H9 (cell line): ENCODE data around the gene CDK10. TPM values are rescaled to one million over a fixed set of nuclear protein-coding genes. Genes with fewer than 3 reads are reported as not detected.

Experiments used
- DNase-seq: peaks from one replicate; pipeline ENCODE4 v3.0.0-alpha.2; 2017
- H2AFZ ChIP-seq: one replicate; pipeline ENCODE4 v1.6.1; 2013; ENCODE audit warnings: mild to moderate bottlenecking, low read length, control low read depth, moderate library complexity
- H2AK5ac ChIP-seq: 2 replicates; pipeline ENCODE4 v1.6.1; 2013; ENCODE audit warnings: low read length, control low read depth, mixed read lengths; ENCODE audit not compliant: insufficient read length
- H2BK120ac ChIP-seq: one replicate; pipeline ENCODE4 v1.6.1; 2013; ENCODE audit warnings: low read depth, mild to moderate bottlenecking, low read length, control low read depth, inconsistent platforms; ENCODE audit not compliant: poor library complexity, severe bottlenecking
- H2BK12ac ChIP-seq: 2 replicates; pipeline ENCODE4 v1.6.1; 2013; ENCODE audit warnings: low read length, control low read depth, mixed read lengths, low read depth; ENCODE audit not compliant: insufficient read length
- H2BK15ac ChIP-seq: 2 replicates; pipeline ENCODE4 v1.6.1; 2013; ENCODE audit warnings: low read depth, low read length, control low read depth
- H2BK20ac ChIP-seq: one replicate; pipeline ENCODE4 v1.6.1; 2013; ENCODE audit warnings: low read depth, mild to moderate bottlenecking, low read length, control low read depth, inconsistent platforms; ENCODE audit not compliant: poor library complexity, severe bottlenecking
- H2BK5ac ChIP-seq: 2 replicates; pipeline ENCODE4 v1.6.1; 2013; ENCODE audit warnings: low read length, control low read depth, mixed read lengths; ENCODE audit not compliant: insufficient read length
- H3K14ac ChIP-seq: 2 replicates; pipeline ENCODE4 v1.6.1; 2013; ENCODE audit warnings: low read length, control low read depth; ENCODE audit not compliant: insufficient read depth
- H3K18ac ChIP-seq: 2 replicates; pipeline ENCODE4 v1.6.1; 2013; ENCODE audit warnings: low read depth, mild to moderate bottlenecking, mixed read lengths, low read length, control low read depth; ENCODE audit not compliant: insufficient read length
- H3K23ac ChIP-seq: 2 replicates; pipeline ENCODE4 v1.6.1; 2013; ENCODE audit warnings: low read length, control low read depth, mixed read lengths, low read depth; ENCODE audit not compliant: insufficient read length
- H3K23me2 ChIP-seq: 2 replicates; pipeline ENCODE4 v1.6.1; 2013; ENCODE audit warnings: low read depth, mild to moderate bottlenecking, mixed read lengths, low read length, control low read depth; ENCODE audit not compliant: insufficient read length, poor library complexity, severe bottlenecking
- H3K27ac ChIP-seq: 2 replicates; pipeline ENCODE4 v1.5.1; 2013; ENCODE audit warnings: low read length, control low read depth, mixed read lengths, low read depth; ENCODE audit not compliant: insufficient read length
- H3K27me3 ChIP-seq: 2 replicates; pipeline ENCODE4 v1.6.1; 2013; ENCODE audit warnings: low read length, control low read depth, inconsistent platforms; ENCODE audit not compliant: insufficient read depth
- H3K4ac ChIP-seq: 2 replicates; pipeline ENCODE4 v1.6.1; 2013; ENCODE audit warnings: low read depth, mild to moderate bottlenecking, control low read depth, inconsistent platforms, low read length, moderate library complexity
- H3K4me1 ChIP-seq: 2 replicates; pipeline ENCODE4 v1.6.1; 2013; ENCODE audit warnings: low read length, control low read depth, inconsistent platforms; ENCODE audit not compliant: insufficient read depth
- H3K4me2 ChIP-seq: 2 replicates; pipeline ENCODE4 v1.6.1; 2013; ENCODE audit warnings: low read length, control low read depth, mixed read lengths; ENCODE audit not compliant: insufficient read length, insufficient read depth
- H3K56ac ChIP-seq: 2 replicates; pipeline ENCODE4 v1.6.1; 2013; ENCODE audit warnings: low read depth, mild to moderate bottlenecking, mixed read lengths, low read length, control low read depth; ENCODE audit not compliant: insufficient read length
- H3K79me1 ChIP-seq: 2 replicates; pipeline ENCODE4 v1.6.1; 2013; ENCODE audit warnings: low read depth, mild to moderate bottlenecking, moderate library complexity, low read length, control low read depth, inconsistent platforms; ENCODE audit not compliant: insufficient read depth, poor library complexity, severe bottlenecking
- H3K79me2 ChIP-seq: 2 replicates; pipeline ENCODE4 v1.6.1; 2013; ENCODE audit warnings: low read length, control low read depth, inconsistent platforms; ENCODE audit not compliant: insufficient read depth
- H3K9ac ChIP-seq: 2 replicates; pipeline ENCODE4 v1.6.1; 2013; ENCODE audit warnings: low read length, control low read depth, mixed read lengths; ENCODE audit not compliant: insufficient read length; ENCODE audit errors: extremely low read depth
- H3K9me3 ChIP-seq: one replicate; pipeline ENCODE4 v1.6.1; 2013; ENCODE audit warnings: low read depth, low read length, inconsistent platforms; ENCODE audit not compliant: control insufficient read depth
- H3T11ph ChIP-seq: one replicate; pipeline ENCODE4 v1.6.1; 2013; ENCODE audit warnings: mild to moderate bottlenecking, low read length, control low read depth, inconsistent platforms
- H4K20me1 ChIP-seq: one replicate; pipeline ENCODE4 v1.6.1; 2013; ENCODE audit not compliant: control insufficient read depth, insufficient read length, insufficient read depth
- H4K5ac ChIP-seq: 2 replicates; pipeline ENCODE4 v1.6.1; 2013; ENCODE audit warnings: low read depth, mild to moderate bottlenecking, mixed read lengths, low read length, control low read depth; ENCODE audit not compliant: insufficient read length
- H4K8ac ChIP-seq: replicated peaks from 2 replicates; pipeline ENCODE4 v1.6.1; 2013; ENCODE audit warnings: low read length, control low read depth, mixed read lengths, low read depth; ENCODE audit not compliant: insufficient read length
- H4K91ac ChIP-seq: 2 replicates; pipeline ENCODE4 v1.6.1; 2013; ENCODE audit warnings: low read depth, mild to moderate bottlenecking, moderate library complexity, mixed read lengths, low read length, control low read depth; ENCODE audit not compliant: insufficient read length
- H3K27ac Mint-ChIP-seq, 3 experiments: 2 replicates in 2 of 3; 3 replicates in 1 of 3; pipeline ENCODE4 v1.8.0; 2020 to 2021; ENCODE audit warnings: mixed read lengths in 3 of 3, mild to moderate bottlenecking in 1 of 3, moderate library complexity in 1 of 3
- H3K27me3 Mint-ChIP-seq: 2 replicates; pipeline ENCODE4 v1.8.0; 2021; ENCODE audit warnings: low read depth, mild to moderate bottlenecking, moderate library complexity, mixed read lengths
- H3K36me3 Mint-ChIP-seq, 3 experiments: 2 replicates in 2 of 3; 3 replicates in 1 of 3; pipeline ENCODE4 v1.8.0; 2020 to 2021; ENCODE audit warnings: low read depth in 3 of 3, mixed read lengths in 3 of 3; ENCODE audit not compliant: insufficient read depth in 1 of 3
- H3K4me1 Mint-ChIP-seq, 2 experiments: 2 replicates each; pipeline ENCODE4 v1.8.0; 2020; ENCODE audit warnings: mixed read lengths in 2 of 2
- H3K4me3 Mint-ChIP-seq, 2 experiments: 2 replicates in 1 of 2; 3 replicates in 1 of 2; pipeline ENCODE4 v1.8.0; 2020 to 2021; ENCODE audit warnings: mild to moderate bottlenecking in 2 of 2, mixed read lengths in 2 of 2, moderate library complexity in 1 of 2
- H3K9me3 Mint-ChIP-seq, 2 experiments: 2 replicates in 1 of 2; 3 replicates in 1 of 2; pipeline ENCODE4 v1.8.0; 2020; ENCODE audit warnings: mild to moderate bottlenecking in 2 of 2, mixed read lengths in 2 of 2, moderate library complexity in 1 of 2
- CTCF ChIP-seq: fragments of 200-600 bp; sonication (generic); conservative IDR thresholded peaks from 3 replicates; pipeline ENCODE4 v1.8.0; 2021; ENCODE audit warnings: antibody characterized with exemption, mild to moderate bottlenecking
- whole genome bisulfite sequencing: extraction: QIAGEN DNeasy Blood & Tissue Kit; methylation state at CpG from one replicate; pipeline ENCODE4 v1.1.7; 2013; ENCODE audit warnings: missing lambda C conversion rate, low lambda C conversion rate, mixed read lengths; ENCODE audit not compliant: insufficient read length; ENCODE audit errors: extremely low coverage; 5-methylcytosine and 5-hydroxymethylcytosine counted together
- total RNA-seq: library from RNA; stranded (reverse); gene quantifications from 2 replicates; pipeline ENCODE4 v1.2.1, GENCODE V29; 2021

CDK10 gene
- total RNA-seq, 1 experiment from 2014 or later = 77.1 TPM

DNA sequence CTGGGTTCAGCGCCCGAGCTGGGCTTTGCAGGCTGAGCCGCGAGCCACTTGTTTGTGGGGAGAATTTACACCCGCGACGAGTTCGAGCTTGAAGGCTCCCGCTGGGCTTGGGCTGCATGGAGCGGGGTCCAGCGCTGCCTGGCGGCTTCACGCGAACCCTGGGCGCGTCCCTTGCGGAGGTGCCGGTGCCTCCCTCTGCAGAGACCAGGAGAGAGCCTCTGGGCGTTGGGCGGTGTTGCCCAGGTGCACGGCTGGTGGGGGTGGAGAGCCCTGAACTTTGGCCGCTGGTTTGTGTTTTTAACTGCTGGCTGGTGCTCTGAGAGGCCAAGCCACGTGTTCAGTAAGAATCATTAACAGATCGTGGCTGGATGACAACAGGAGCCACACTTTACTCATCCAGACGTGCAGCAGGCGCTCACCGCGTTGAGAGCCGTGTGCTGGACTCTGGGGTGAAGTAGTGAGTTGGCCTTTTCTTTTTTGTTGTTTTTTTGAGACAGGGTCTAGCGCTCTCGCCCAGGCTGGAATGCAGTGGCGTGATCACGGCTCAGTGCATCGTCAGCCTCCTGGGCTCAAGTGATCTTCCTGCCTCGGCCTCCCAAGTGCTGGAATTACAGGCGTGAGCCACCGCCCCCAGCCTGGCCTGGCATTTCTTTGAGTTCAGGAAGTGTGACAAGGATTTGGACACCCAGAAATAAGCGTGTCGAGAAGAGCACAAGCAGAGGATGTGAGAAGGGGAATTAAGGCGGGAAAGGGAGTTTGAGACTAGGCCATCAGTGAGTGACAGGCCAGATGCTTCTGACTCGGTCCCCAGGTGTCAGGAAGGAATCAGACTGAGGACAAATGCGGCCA lies 827 bp downstream of the CDK10 start:
- H3K79me2 ChIP-seq = no peaks in the 10 kb centered on the region
- H3K27me3 ChIP-seq = no peaks in the 10 kb centered on the region
- Mint-ChIP-seq H3K9me3 (peaks cover 33 to 37% of the 10 kb centered on the region in 2 experiments), H3K27ac (peak overlapping the region in 2 of 3 experiments; percentile 62 to 85; a peak in 5 of 7 replicates), H3K27me3 (peaks cover 3% of the 10 kb centered on the region), H3K36me3 (peaks cover 58 to 76% (median 65%) of the 10 kb centered on the region in 3 experiments), H3K4me1 (peaks cover 6 to 7% of the 10 kb centered on the region in 2 experiments), H3K4me3 (peak overlapping the region; percentile 83 to 87)
- no peak overlapping the region for H3K23ac ChIP-seq
- WGBS = no CpG with 5 or more reads among the region's 42 CpGs
- H3K23me2 ChIP-seq = peaks cover 8% of the 10 kb centered on the region
- H2BK15ac ChIP-seq = no peak overlapping the region
- H3K9ac ChIP-seq = peak overlapping the region; percentile 69
- H3K56ac ChIP-seq = no peak overlapping the region
- no peak for TF ChIP-seq CTCF
- H2BK120ac ChIP-seq = no peak overlapping the region
- no peak overlapping the region for H2AK5ac ChIP-seq
- H2BK20ac ChIP-seq = no peak overlapping the region
- H4K91ac ChIP-seq = no peak overlapping the region
- H4K20me1 ChIP-seq = no peaks in the 10 kb centered on the region
- no peak overlapping the region for H2BK12ac ChIP-seq
- H3K4me2 ChIP-seq = peak overlapping the region; percentile 59
- no peak overlapping the region for H3K27ac ChIP-seq
- peak overlapping the region; percentile 84; the same call in 1 of the 2 replicates for H3K14ac ChIP-seq
- no peaks in the 10 kb centered on the region for H3K79me1 ChIP-seq
- no peak overlapping the region for H2BK5ac ChIP-seq
- no peaks in the 10 kb centered on the region for H3K4me1 ChIP-seq
- H4K5ac ChIP-seq = no peak overlapping the region
- H3K9me3 ChIP-seq = peaks cover 14% of the 10 kb centered on the region
- no peak overlapping the region for H3K18ac ChIP-seq
- H4K8ac ChIP-seq = no peak overlapping the region
- H3K4ac ChIP-seq = no peak overlapping the region
- no peak overlapping the region for H2AFZ ChIP-seq
- no peak for DNase-seq
- H3T11ph ChIP-seq = no peak overlapping the region
